Suprapubic skin (tissue), 4 donors: ENCODE data around the gene PARD3B.

Experiments used
- CTCF ChIP-seq, 2 donors: fragments of 200-600 bp in 1 of 2; fragments of 450-650 bp in 1 of 2; sonication (generic) in 1 of 2; IDR thresholded peaks; one replicate each; pipeline ENCODE4 v1.5.1; 2016 to 2019; ENCODE audit warnings: antibody characterized with exemption in 2 of 2, mild to moderate bottlenecking in 1 of 2, moderate library complexity in 1 of 2
- EP300 ChIP-seq: sonication (generic); formaldehyde crosslinking; IDR thresholded peaks from one replicate; pipeline ENCODE4 v1.6.1; 2017; ENCODE audit warnings: antibody characterized with exemption
- POLR2AphosphoS5 ChIP-seq, 3 donors: sonication (generic); formaldehyde crosslinking; IDR thresholded peaks; one replicate each; pipeline ENCODE4 v1.6.1; 2017; ENCODE audit warnings: antibody characterized with exemption in 3 of 3

GRCh38 chr2:204650611-204651010 is 105.3 kb downstream of the PARD3B start:
- TF ChIP-seq CTCF (IDR thresholded peaks at IDR 0.05), result no peak
- no peak for TF ChIP-seq EP300
- no peak for TF ChIP-seq POLR2AphosphoS5 (IDR thresholded peaks at IDR 0.05)
